ENCODE measurements around the gene GGT6.

The GGT6 gene

GRCh38 chr17:4587195-4587594 is 26.8 kb upstream of the GGT6 start:
- H3K9me3 ChIP-seq (ENCODE audit: insufficient read depth, low read depth, low read length) = no peaks in the 10 kb centered on the region
- no peaks in the 10 kb centered on the region for H3K79me2 ChIP-seq (ENCODE audit: insufficient read depth, low read length)
- H2AFZ ChIP-seq (ENCODE audit: low read length) = no peak overlapping the region
- no peaks in the 10 kb centered on the region for H4K20me1 ChIP-seq (ENCODE audit: insufficient read depth, low read length, poor library complexity, severe bottlenecking)
- no peaks in the 10 kb centered on the region for H3F3A ChIP-seq (ENCODE audit: low read depth)
- no peaks in the 10 kb centered on the region for H3K4me1 ChIP-seq (ENCODE audit: insufficient read depth, low read length, poor library complexity, severe bottlenecking)
- H3K9me2 ChIP-seq (replicated peaks; ENCODE audit: low read depth, low read length) = no peaks in the 10 kb centered on the region
- H3K27me3 ChIP-seq (ENCODE audit: insufficient read depth, low read length, poor library complexity, severe bottlenecking) = no peaks in the 10 kb centered on the region
- no peak overlapping the region for H3K9ac ChIP-seq (ENCODE audit: low read depth, low read length, poor library complexity, severe bottlenecking)
- no peak overlapping the region for H3K4me3 ChIP-seq (ENCODE audit: low read length, poor library complexity, severe bottlenecking)
- no peak for TF ChIP-seq CTCF (conservative IDR thresholded peaks at IDR 0.05; ENCODE audit: low read length)
- TF ChIP-seq EZH2phosphoT487 (IDR thresholded peaks at IDR 0.05; ENCODE audit: borderline replicate concordance) = no peak
- no peaks in the 10 kb centered on the region for H3K36me3 ChIP-seq (ENCODE audit: insufficient read depth, low read length)
- H3K4me2 ChIP-seq (ENCODE audit: low read depth, low read length, poor library complexity, severe bottlenecking) = no peak overlapping the region

DNA sequence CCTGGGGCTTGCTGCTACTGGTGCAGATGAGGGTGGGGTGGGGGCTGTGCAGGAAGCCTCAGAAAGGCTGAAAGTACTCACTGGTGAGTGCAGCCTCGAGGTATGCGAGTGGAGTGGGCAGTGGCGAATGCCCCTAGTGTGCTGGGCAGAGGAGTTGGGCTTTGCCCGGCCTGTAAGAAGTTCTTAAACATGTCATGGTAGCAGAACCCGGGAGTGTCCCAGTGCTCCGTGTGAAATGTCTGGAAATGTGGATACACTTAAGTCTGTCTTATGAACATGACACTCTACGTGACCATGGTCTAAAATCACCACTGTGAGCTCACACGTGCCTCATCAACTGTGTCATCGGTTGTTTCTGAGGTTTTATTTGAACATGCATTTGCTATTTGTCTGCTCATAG is 25.7 kb upstream of the GGT6 start:
- H4K20me1 ChIP-seq (ENCODE audit: insufficient read depth, low read length, poor library complexity, severe bottlenecking) = no peaks in the 10 kb centered on the region
- H3K4me3 ChIP-seq (ENCODE audit: low read length, poor library complexity, severe bottlenecking) = no peak overlapping the region
- no peak overlapping the region for H3K4me2 ChIP-seq (ENCODE audit: low read depth, low read length, poor library complexity, severe bottlenecking)
- H3K9me3 ChIP-seq (ENCODE audit: insufficient read depth, low read depth, low read length) = no peaks in the 10 kb centered on the region
- H3K9ac ChIP-seq (ENCODE audit: low read depth, low read length, poor library complexity, severe bottlenecking) = no peak overlapping the region
- H3K27me3 ChIP-seq (ENCODE audit: insufficient read depth, low read length, poor library complexity, severe bottlenecking) = no peaks in the 10 kb centered on the region
- no peaks in the 10 kb centered on the region for H3K9me2 ChIP-seq (replicated peaks; ENCODE audit: low read depth, low read length)
- no peak overlapping the region for H2AFZ ChIP-seq (ENCODE audit: low read length)
- no peaks in the 10 kb centered on the region for H3F3A ChIP-seq (ENCODE audit: low read depth)
- no peaks in the 10 kb centered on the region for H3K4me1 ChIP-seq (ENCODE audit: insufficient read depth, low read length, poor library complexity, severe bottlenecking)
- H3K79me2 ChIP-seq (ENCODE audit: insufficient read depth, low read length) = no peaks in the 10 kb centered on the region
- TF ChIP-seq EZH2phosphoT487 (IDR thresholded peaks at IDR 0.05; ENCODE audit: borderline replicate concordance) (no peak), CTCF (conservative IDR thresholded peaks at IDR 0.05; ENCODE audit: low read length) (no peak)
- no peaks in the 10 kb centered on the region for H3K36me3 ChIP-seq (ENCODE audit: insufficient read depth, low read length)

DNA sequence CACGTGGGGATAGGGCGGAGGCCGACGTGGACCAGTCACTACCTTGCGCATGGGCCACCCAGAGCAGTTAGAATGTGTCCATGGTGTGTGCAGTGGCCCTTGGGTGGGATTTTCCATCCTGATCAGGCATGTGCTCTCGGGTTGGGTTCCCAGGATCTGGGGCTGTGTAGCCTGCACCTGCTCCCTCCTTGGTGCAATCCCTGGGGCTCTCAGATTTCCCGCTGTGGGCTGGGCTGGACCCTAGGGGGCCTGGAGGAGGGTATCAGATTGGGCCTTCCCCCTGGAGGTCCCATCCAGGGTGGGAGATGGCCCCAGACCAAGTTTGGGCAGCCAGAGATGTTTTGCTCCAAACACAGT is 25.2 kb upstream of the GGT6 start:
- no peaks in the 10 kb centered on the region for H3K27me3 ChIP-seq (ENCODE audit: insufficient read depth, low read length, poor library complexity, severe bottlenecking)
- H3K4me2 ChIP-seq (ENCODE audit: low read depth, low read length, poor library complexity, severe bottlenecking) = no peak overlapping the region
- H3K9ac ChIP-seq (ENCODE audit: low read depth, low read length, poor library complexity, severe bottlenecking) = no peak overlapping the region
- H3K9me3 ChIP-seq (ENCODE audit: insufficient read depth, low read depth, low read length) = no peaks in the 10 kb centered on the region
- no peaks in the 10 kb centered on the region for H3F3A ChIP-seq (ENCODE audit: low read depth)
- no peak overlapping the region for H3K4me3 ChIP-seq (ENCODE audit: low read length, poor library complexity, severe bottlenecking)
- no peaks in the 10 kb centered on the region for H3K9me2 ChIP-seq (replicated peaks; ENCODE audit: low read depth, low read length)
- no peak overlapping the region for H2AFZ ChIP-seq (ENCODE audit: low read length)
- H3K4me1 ChIP-seq (ENCODE audit: insufficient read depth, low read length, poor library complexity, severe bottlenecking) = no peaks in the 10 kb centered on the region
- no peaks in the 10 kb centered on the region for H4K20me1 ChIP-seq (ENCODE audit: insufficient read depth, low read length, poor library complexity, severe bottlenecking)
- TF ChIP-seq EZH2phosphoT487 (IDR thresholded peaks at IDR 0.05; ENCODE audit: borderline replicate concordance) = no peak
- no peak for TF ChIP-seq CTCF (conservative IDR thresholded peaks at IDR 0.05; ENCODE audit: low read length)
- no peaks in the 10 kb centered on the region for H3K36me3 ChIP-seq (ENCODE audit: insufficient read depth, low read length)
- H3K79me2 ChIP-seq (ENCODE audit: insufficient read depth, low read length) = no peaks in the 10 kb centered on the region
